IMR-90 (cell line): Measurements from ENCODE around the gene CALHM1. TPM values are rescaled to one million over a fixed set of nuclear protein-coding genes. Genes with fewer than 3 reads are reported as not detected.

Experiments
- ATAC-seq: fragments of 200-7000 bp; cut with Tn5 transposase; 2 replicates; pipeline ENCODE4 v1.9.1; 2020; ENCODE audit warnings: low read depth, mild to moderate bottlenecking, moderate library complexity
- BruUV-seq: library from RNA; stranded (reverse); fragments of 400-500 nt; replicated peaks from 2 replicates; lab custom pipeline; 2021; lab: Mats Ljungman, UMichigan
- CTCF ChIA-PET: fragments of 300-600 bp; formaldehyde crosslinking; extraction: SDS; loops from one replicate; lab custom pipeline; 2021; ENCODE audit warnings: antibody characterized with exemption; lab: Yijun Ruan, JAX
- POLR2A ChIA-PET: fragments of 300-600 bp; sonication (Branson Sonifier 250); formaldehyde crosslinking; loops from one replicate; lab custom pipeline; 2022; ENCODE audit warnings: antibody characterized with exemption; ENCODE audit not compliant: unreplicated experiment; lab: Charles Lee
- DNase-seq: peaks from one replicate; pipeline ENCODE4 v3.0.0; 2013
- H2AFZ ChIP-seq: replicated peaks from 2 replicates; pipeline ENCODE3; 2013; ENCODE audit warnings: low read length, mild to moderate bottlenecking; ENCODE audit not compliant: poor library complexity
- H2AK5ac ChIP-seq: 2 replicates; pipeline ENCODE4 v1.6.1; 2013; ENCODE audit warnings: low read depth, low read length, inconsistent platforms
- H2AK9ac ChIP-seq: replicated peaks from 2 replicates; pipeline ENCODE3; 2013; ENCODE audit warnings: mild to moderate bottlenecking, low read depth, low read length, moderate library complexity; ENCODE audit not compliant: poor library complexity
- H2BK120ac ChIP-seq: 2 replicates; pipeline ENCODE4 v1.6.1; 2013; ENCODE audit warnings: low read depth, low read length, inconsistent platforms
- H2BK15ac ChIP-seq: 3 replicates; pipeline ENCODE4 v1.6.1; 2013; ENCODE audit warnings: low read depth, low read length, inconsistent platforms
- H2BK20ac ChIP-seq: 2 replicates; pipeline ENCODE4 v1.6.1; 2013; ENCODE audit warnings: low read depth, mild to moderate bottlenecking, inconsistent platforms, low read length, moderate library complexity
- H2BK5ac ChIP-seq: 2 replicates; pipeline ENCODE4 v1.6.1; 2013; ENCODE audit warnings: mild to moderate bottlenecking, low read depth, low read length, inconsistent platforms; ENCODE audit not compliant: poor library complexity, severe bottlenecking
- H3K14ac ChIP-seq: replicated peaks from 2 replicates; pipeline ENCODE4 v1.6.1; 2013; ENCODE audit warnings: low read depth, low read length, inconsistent platforms
- H3K18ac ChIP-seq: 2 replicates; pipeline ENCODE4 v1.6.1; 2013; ENCODE audit warnings: low read depth, low read length, control low read depth
- H3K23ac ChIP-seq: 2 replicates; pipeline ENCODE4 v1.6.1; 2013; ENCODE audit warnings: low read depth, low read length, inconsistent platforms
- H3K27ac ChIP-seq: 2 replicates; pipeline ENCODE4 v1.5.1; 2013; ENCODE audit warnings: mild to moderate bottlenecking, control low read depth, low read length; ENCODE audit not compliant: insufficient read depth
- H3K27me3 ChIP-seq: 2 replicates; pipeline ENCODE4 v1.6.1; 2013; ENCODE audit warnings: low read length; ENCODE audit not compliant: control insufficient read depth, insufficient read depth
- H3K36me3 ChIP-seq: 2 replicates; pipeline ENCODE4 v1.6.1; 2013; ENCODE audit warnings: low read length, mixed read lengths; ENCODE audit not compliant: control insufficient read depth, insufficient read depth
- H3K4ac ChIP-seq: 2 replicates; pipeline ENCODE4 v1.6.1; 2013; ENCODE audit warnings: low read depth, low read length, inconsistent platforms
- H3K4me1 ChIP-seq: 2 replicates; pipeline ENCODE4 v1.6.1; 2013; ENCODE audit warnings: low read length, mixed read lengths; ENCODE audit not compliant: control insufficient read depth, insufficient read depth
- H3K4me2 ChIP-seq: 2 replicates; pipeline ENCODE4 v1.6.1; 2013; ENCODE audit warnings: low read depth, mild to moderate bottlenecking, control low read depth, low read length, moderate library complexity
- H3K4me3 ChIP-seq: 2 replicates; pipeline ENCODE4 v1.5.1; 2013; ENCODE audit warnings: low read depth, mild to moderate bottlenecking, control low read depth, low read length, moderate library complexity; ENCODE audit not compliant: insufficient read depth
- H3K56ac ChIP-seq: 2 replicates; pipeline ENCODE4 v1.6.1; 2013; ENCODE audit warnings: low read length, inconsistent platforms; ENCODE audit not compliant: insufficient read depth; ENCODE audit errors: extremely low read depth
- H3K79me1 ChIP-seq, 2 experiments: 2 replicates each; pipeline ENCODE4 v1.6.1; 2013; ENCODE audit warnings: low read length in 2 of 2, inconsistent platforms in 1 of 2, low read depth in 1 of 2
- H3K9ac ChIP-seq: 2 replicates; pipeline ENCODE4 v1.6.1; 2013; ENCODE audit warnings: low read depth, low read length, control low read depth
- H3K9me1 ChIP-seq: 2 replicates; pipeline ENCODE4 v1.6.1; 2013; ENCODE audit warnings: low read length, inconsistent platforms; ENCODE audit not compliant: insufficient read depth
- H3K9me3 ChIP-seq: 2 replicates; pipeline ENCODE4 v1.6.1; 2013; ENCODE audit warnings: low read length; ENCODE audit not compliant: control insufficient read depth, insufficient read depth
- H4K20me1 ChIP-seq: 2 replicates; pipeline ENCODE4 v1.6.1; 2013; ENCODE audit warnings: low read length, inconsistent platforms; ENCODE audit not compliant: insufficient read depth
- H4K5ac ChIP-seq: 2 replicates; pipeline ENCODE4 v1.6.1; 2013; ENCODE audit warnings: mild to moderate bottlenecking, low read depth, low read length, control low read depth
- H4K8ac ChIP-seq, 2 experiments: 2 replicates each; pipeline ENCODE4 v1.6.1; 2013; ENCODE audit warnings: low read depth in 2 of 2, low read length in 2 of 2, control low read depth in 1 of 2, inconsistent platforms in 1 of 2
- H4K91ac ChIP-seq: 2 replicates; pipeline ENCODE4 v1.6.1; 2013; ENCODE audit warnings: low read depth, low read length, inconsistent platforms; ENCODE audit not compliant: insufficient read depth
- BHLHE40 ChIP-seq: fragments of 150-350 bp; IDR thresholded peaks from 2 replicates; pipeline ENCODE4 v1.6.1; 2016; ENCODE audit warnings: mild to moderate bottlenecking, low read depth, low read length
- CEBPB ChIP-seq: IDR thresholded peaks from 2 replicates; pipeline ENCODE4 v1.6.1; 2012; ENCODE audit warnings: low read depth, low read length, improper control_type of control experiment
- CHD1 ChIP-seq: IDR thresholded peaks from 2 replicates; pipeline ENCODE4 v1.6.1; 2012; ENCODE audit warnings: low read depth, low read length, improper control_type of control experiment
- CTCF ChIP-seq: conservative IDR thresholded peaks from 2 replicates; pipeline ENCODE4 v1.5.1; 2012; ENCODE audit warnings: mild to moderate bottlenecking, low read depth, low read length, improper control_type of control experiment
- ELK1 ChIP-seq: fragments of 150-350 bp; IDR thresholded peaks from 2 replicates; pipeline ENCODE4 v1.6.1; 2016; ENCODE audit warnings: low read depth, mild to moderate bottlenecking, low read length, moderate library complexity, borderline replicate concordance
- FOS ChIP-seq: fragments of 150-350 bp; IDR thresholded peaks from 2 replicates; pipeline ENCODE4 v1.6.1; 2016; ENCODE audit warnings: low read depth, low read length
- MAFK ChIP-seq: IDR thresholded peaks from 2 replicates; pipeline ENCODE4 v1.6.1; 2012; ENCODE audit warnings: low read depth, low read length, improper control_type of control experiment
- MAZ ChIP-seq: IDR thresholded peaks from 2 replicates; pipeline ENCODE4 v1.6.1; 2012; ENCODE audit warnings: low read depth, mild to moderate bottlenecking, low read length, improper control_type of control experiment, moderate library complexity, borderline replicate concordance
- MXI1 ChIP-seq: IDR thresholded peaks from 2 replicates; pipeline ENCODE4 v1.6.1; 2012; ENCODE audit warnings: low read depth, mild to moderate bottlenecking, low read length, moderate library complexity, borderline replicate concordance
- NFE2L2 ChIP-seq: fragments of 150-350 bp; IDR thresholded peaks from 2 replicates; pipeline ENCODE4 v1.6.1; 2016; ENCODE audit warnings: low read depth, mild to moderate bottlenecking, low read length
- POLR2A ChIP-seq: IDR thresholded peaks from 2 replicates; pipeline ENCODE4 v1.6.1; 2012; ENCODE audit warnings: mild to moderate bottlenecking, low read depth, low read length
- RAD21 ChIP-seq: IDR thresholded peaks from 2 replicates; pipeline ENCODE4 v1.6.1; 2012; ENCODE audit warnings: low read length, improper control_type of control experiment
- RCOR1 ChIP-seq: IDR thresholded peaks from 2 replicates; pipeline ENCODE4 v1.6.1; 2012; ENCODE audit warnings: mild to moderate bottlenecking, low read length, improper control_type of control experiment; ENCODE audit not compliant: insufficient replicate concordance
- RFX5 ChIP-seq: IDR thresholded peaks from 2 replicates; pipeline ENCODE4 v1.8.0; 2012; ENCODE audit warnings: low read depth, mild to moderate bottlenecking, low read length, moderate library complexity
- SMC3 ChIP-seq: fragments of 150-350 bp; IDR thresholded peaks from 2 replicates; pipeline ENCODE4 v1.6.1; 2016; ENCODE audit warnings: low read depth, mild to moderate bottlenecking, antibody characterized with exemption, low read length, moderate library complexity
- USF2 ChIP-seq: fragments of 150-350 bp; IDR thresholded peaks from 2 replicates; pipeline ENCODE4 v1.6.1; 2017; ENCODE audit warnings: mild to moderate bottlenecking, antibody characterized with exemption, low read length, low read depth
- WGBS, 2 experiments: methylation state at CpG; one replicate each; pipeline versions ENCODE4 v1.1.5 to v1.1.7; 2013; ENCODE audit warnings: missing lambda C conversion rate in 2 of 2; ENCODE audit not compliant: insufficient read length in 1 of 2; ENCODE audit errors: extremely low coverage in 2 of 2; 5-methylcytosine and 5-hydroxymethylcytosine counted together
- dilution Hi-C: fragments of 300-500 bp; cut with HindIII; formaldehyde crosslinking; loops from one replicate; pipeline ENCODE4 v1.14.3; 2018; ENCODE audit warnings: low sequenced_read_pairs; ENCODE audit not compliant: unreplicated experiment
- in situ Hi-C: fragments of 300-500 bp; cut with MboI; formaldehyde crosslinking; loops from 3 replicates; pipeline ENCODE4 v1.14.3; 2019; ENCODE audit warnings: low sequenced_read_pairs, inconsistent platforms, mixed read lengths
- intact Hi-C: fragments of 100-400 bp; cut with micrococcal nuclease; formaldehyde crosslinking; loops from 2 replicates; pipeline ENCODE4 v1.10.0; 2022
- polyA plus RNA-seq, 3 experiments: library from polyadenylated mRNA; depleted of rRNA; stranded (reverse); fragments of >200 nt; gene quantifications; 2 replicates each; pipeline ENCODE4 v1.2.3, GENCODE V29; 2012; ENCODE audit warnings: low replicate concordance in 1 of 3
- total RNA-seq: library from RNA; depleted of rRNA; stranded (reverse); fragments of >200 nt; gene quantifications from 2 replicates; pipeline ENCODE4 v1.2.3, GENCODE V29; 2012

CALHM1 gene
- total and polyA plus RNA-seq, 2 of the 4 experiments (the other 2 are of a cell fraction), result not detected

- Histone ChIP-seq H4K91ac (no peak overlapping the region), H3K14ac (no peak overlapping the region), H2BK5ac (no peak overlapping the region), H3K36me3 (peaks cover 28% of the 10 kb centered on the region), H3K18ac (no peak overlapping the region), H3K9ac (no peak overlapping the region), H3K9me1 (peaks cover 10% of the 10 kb centered on the region), H2AFZ (peak overlapping the region; percentile 2), H4K20me1 (peaks cover 10% of the 10 kb centered on the region; the same call in 1 of the 2 replicates), H2BK120ac (no peak overlapping the region), H3K27me3 (no peaks in the 10 kb centered on the region), H3K27ac (no peak overlapping the region), H2AK5ac (no peak overlapping the region), H3K4me2 (no peak overlapping the region), H3K23ac (0 out of 2 replicates have a peak overlapping the region, but pooled peaks have one; percentile 23), H3K4me1 (peaks cover 11% of the 10 kb centered on the region; the same call in 1 of the 2 replicates), H3K4me3 (no peak overlapping the region), H2AK9ac (no peak overlapping the region), H2BK20ac (no peak overlapping the region), H3K56ac (no peak overlapping the region), H3K4ac (no peak overlapping the region; the same call in 1 of the 2 replicates), H4K5ac (no peak overlapping the region), H3K79me1 (peaks cover 0 to 34% of the 10 kb centered on the region in 2 experiments; a peak in 1 of 4 replicates), H3K9me3 (no peaks in the 10 kb centered on the region), H2BK15ac (no peak overlapping the region), H4K8ac (no peak overlapping the region; a peak in 1 of 4 replicates)
- WGBS, 2 experiments, result 96% methylated on average over 5 of the region's 12 CpGs; no CpG with 5 or more reads in 1 of the 2 experiments
- in situ Hi-C loops, result no loop called here
- dilution Hi-C loops, result no loop called here
- ChIA-PET CTCF (no interaction called here), POLR2A (no interaction called here)
- TF ChIP-seq NFE2L2 (no peak), FOS (no peak), MXI1 (no peak), CHD1 (no peak), SMC3 (no peak), CTCF (no peak), RCOR1 (no peak), MAZ (no peak), RAD21 (no peak), BHLHE40 (no peak), POLR2A (no peak), USF2 (no peak), RFX5 (no peak), CEBPB (no peak), ELK1 (no peak), MAFK (no peak)
- no peak for ATAC-seq
- no TSS peak for BruUV-seq
- intact Hi-C loops, result no loop called here
- DNase-seq, result no peak
These were observed 8.5 kb downstream of the CALHM1 start for GRCh38 chr10:103450201-103450695.
